Fibroblast of pulmonary artery (primary cell): ENCODE results near the gene GFPT2.

Experiments used
- DNase-seq: peaks from one replicate; pipeline ENCODE4 v3.0.0-alpha.2; 2010; ENCODE audit warnings: low read depth
- H3K4me3 ChIP-seq: replicated peaks from 2 replicates; pipeline ENCODE4 v1.5.1; 2011; ENCODE audit warnings: low read depth, mild to moderate bottlenecking, control low read depth, low read length, moderate library complexity
- TF ChIP-seq, protein P1 (sequence below): IDR thresholded peaks from 2 replicates; pipeline ENCODE4 v1.5.1; 2011; ENCODE audit warnings: mild to moderate bottlenecking, control low read depth, low read length, inconsistent platforms; ENCODE audit errors: missing control alignments

Gene GFPT2

DNA sequence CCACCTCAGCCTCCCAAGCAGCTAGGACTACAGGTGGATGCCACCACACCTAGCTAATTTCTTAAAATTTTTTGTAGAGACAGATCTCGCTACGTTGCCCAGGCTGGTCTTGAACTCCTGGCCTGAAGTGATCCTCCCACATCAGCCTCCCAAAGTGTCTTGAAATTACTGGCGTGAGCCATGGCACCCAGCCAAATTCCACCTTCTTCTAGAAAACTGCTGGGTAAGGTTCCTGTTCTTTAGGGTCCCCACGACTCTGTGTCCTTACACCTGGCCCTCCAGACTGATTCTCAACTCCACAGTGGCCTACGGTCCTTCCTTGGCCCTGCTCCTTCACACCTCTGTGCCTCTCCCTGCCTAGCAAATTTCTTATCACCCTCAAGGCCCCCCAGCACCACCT, 63.2 kb downstream of the GFPT2 start:
- no peak for DNase-seq
- no peak overlapping the region for H3K4me3 ChIP-seq
- TF ChIP-seq, protein P1, sequence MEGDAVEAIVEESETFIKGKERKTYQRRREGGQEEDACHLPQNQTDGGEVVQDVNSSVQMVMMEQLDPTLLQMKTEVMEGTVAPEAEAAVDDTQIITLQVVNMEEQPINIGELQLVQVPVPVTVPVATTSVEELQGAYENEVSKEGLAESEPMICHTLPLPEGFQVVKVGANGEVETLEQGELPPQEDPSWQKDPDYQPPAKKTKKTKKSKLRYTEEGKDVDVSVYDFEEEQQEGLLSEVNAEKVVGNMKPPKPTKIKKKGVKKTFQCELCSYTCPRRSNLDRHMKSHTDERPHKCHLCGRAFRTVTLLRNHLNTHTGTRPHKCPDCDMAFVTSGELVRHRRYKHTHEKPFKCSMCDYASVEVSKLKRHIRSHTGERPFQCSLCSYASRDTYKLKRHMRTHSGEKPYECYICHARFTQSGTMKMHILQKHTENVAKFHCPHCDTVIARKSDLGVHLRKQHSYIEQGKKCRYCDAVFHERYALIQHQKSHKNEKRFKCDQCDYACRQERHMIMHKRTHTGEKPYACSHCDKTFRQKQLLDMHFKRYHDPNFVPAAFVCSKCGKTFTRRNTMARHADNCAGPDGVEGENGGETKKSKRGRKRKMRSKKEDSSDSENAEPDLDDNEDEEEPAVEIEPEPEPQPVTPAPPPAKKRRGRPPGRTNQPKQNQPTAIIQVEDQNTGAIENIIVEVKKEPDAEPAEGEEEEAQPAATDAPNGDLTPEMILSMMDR: no peak

- DNase-seq: no peak
- TF ChIP-seq, protein P1: no peak
- no peak overlapping the region for H3K4me3 ChIP-seq
Observed at GRCh38 chr5:180289433-180289832, 63.7 kb downstream of the GFPT2 start.

DNA sequence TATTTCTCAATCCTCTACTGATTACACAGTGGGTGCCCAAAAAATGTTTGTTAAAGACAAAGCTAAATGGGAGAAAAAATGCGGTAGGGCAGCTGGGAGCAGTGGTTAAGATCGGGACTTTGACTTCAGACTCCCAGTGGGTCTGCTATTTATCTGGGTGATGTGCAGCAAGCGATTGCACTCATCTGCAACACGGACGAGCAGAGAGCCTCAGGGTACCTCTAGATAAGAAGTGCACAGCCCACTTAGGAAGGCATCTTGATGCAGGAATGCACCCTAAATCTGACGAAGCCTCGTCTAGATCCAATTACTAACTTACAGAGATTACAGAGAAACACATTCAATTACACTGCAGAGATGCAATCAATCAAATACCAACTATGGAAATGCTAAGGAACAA, 65.3 kb downstream of the GFPT2 start:
- TF ChIP-seq, protein P1: no peak
- no peak for DNase-seq
- H3K4me3 ChIP-seq: no peak overlapping the region

DNA sequence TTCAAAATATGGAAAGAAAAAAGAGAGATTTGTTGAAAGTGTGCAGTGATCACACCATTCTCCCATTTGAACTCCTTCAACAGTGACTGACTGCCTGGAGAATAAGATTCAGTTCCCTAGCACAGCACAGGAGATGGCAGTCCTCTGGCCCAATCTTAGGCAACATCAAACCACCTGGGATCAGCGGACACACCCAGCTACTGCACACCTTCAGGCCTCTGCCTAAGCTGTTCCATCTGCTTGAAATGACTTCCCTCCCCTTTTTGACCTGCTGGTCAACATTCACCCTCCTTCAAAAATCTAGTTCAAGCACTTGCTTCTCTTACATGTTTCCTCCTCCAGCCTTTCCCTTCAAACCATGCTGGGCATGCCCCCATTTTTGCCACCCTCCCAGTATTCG, 65.7 kb downstream of the GFPT2 start:
- TF ChIP-seq, protein P1: no peak
- DNase-seq: no peak
- no peak overlapping the region for H3K4me3 ChIP-seq

DNA sequence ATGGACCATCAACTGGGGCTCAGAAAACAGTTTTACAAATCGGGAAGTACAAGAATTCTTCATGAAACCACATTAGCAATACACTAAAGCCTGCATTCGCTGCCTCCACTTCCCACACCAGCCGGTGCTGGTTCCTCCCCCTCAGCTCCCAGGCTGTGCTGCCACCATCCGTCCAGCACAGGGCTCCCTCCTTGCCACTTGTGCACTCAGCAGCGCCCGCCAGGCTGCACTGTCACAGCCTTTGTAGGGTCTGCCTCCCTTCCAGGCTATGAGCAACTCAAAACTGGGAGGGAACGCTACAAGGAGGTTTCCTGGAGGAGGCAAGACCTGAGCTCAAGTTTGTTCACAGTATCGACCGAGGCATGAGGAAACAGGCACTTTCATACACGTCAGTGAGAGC, 69.0 kb downstream of the GFPT2 start:
- no peak for DNase-seq
- TF ChIP-seq, protein P1: no peak

DNA sequence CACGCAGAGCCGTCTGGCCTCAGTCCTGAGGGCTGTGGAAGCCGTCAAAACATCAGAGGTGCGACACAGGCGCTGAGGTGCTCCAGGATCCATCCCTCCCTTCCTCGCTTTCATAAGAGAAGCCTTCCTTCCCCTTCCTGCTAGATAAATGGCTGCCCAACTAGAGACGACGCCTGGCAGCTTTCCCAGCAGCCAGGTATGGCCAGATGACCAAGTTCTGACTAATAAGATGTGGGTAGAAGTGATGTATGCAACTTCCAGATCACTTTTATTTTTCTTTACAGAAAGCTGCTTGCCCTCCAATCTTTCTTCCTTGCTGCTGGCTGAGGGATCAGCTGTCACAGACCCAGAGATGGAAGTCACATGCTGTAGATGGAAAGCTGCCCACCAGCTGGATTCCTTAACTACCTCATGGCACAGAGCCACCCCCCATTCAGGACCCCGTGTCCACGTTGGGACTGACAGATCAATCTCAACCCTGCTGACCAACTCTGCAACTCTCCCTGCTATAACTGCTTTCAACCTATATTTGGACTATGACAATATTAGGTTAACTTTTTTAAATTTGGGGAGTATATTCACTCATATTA, 70.0 kb downstream of the GFPT2 start:
- peak; percentile 53 for DNase-seq
- no peak overlapping the region for H3K4me3 ChIP-seq
- TF ChIP-seq, protein P1: no peak

More for the DNA sequence above, 69.0 kb downstream of the GFPT2 start:
- no peak overlapping the region for H3K4me3 ChIP-seq

DNA sequence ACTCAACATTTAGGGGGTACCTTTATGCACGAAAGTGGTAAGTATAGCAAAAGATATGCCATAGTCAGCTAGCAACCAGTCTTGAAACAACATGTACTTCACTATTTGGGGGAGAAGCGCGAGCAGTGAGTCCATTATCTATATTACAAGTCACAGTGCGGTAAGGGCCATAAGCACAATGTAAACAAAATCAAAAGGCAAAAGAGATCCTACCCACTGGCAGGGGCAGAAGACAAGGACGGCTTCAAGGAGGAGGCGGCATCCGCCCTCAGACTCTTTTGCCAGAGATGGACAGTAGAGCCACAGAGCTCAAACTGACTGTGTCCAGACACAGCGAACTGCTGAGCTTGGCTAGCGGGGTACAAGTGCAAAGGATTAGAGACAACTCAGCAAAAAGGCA, 70.9 kb downstream of the GFPT2 start:
- no peak for DNase-seq
- no peak overlapping the region for H3K4me3 ChIP-seq
- TF ChIP-seq, protein P1: no peak
